A549 (cell line): Measurements from ENCODE around the gene C1R. TPM values are rescaled to one million over a fixed set of nuclear protein-coding genes. Genes with fewer than 3 reads are reported as not detected.

Experiments used
- ATAC-seq, 2 experiments: fragments of 200-7000 bp in 1 of 2; fragments of >200 bp in 1 of 2; cut with Nextera tagmentation in 1 of 2; cut with Tn5 transposase in 1 of 2; 3 replicates each; pipeline versions ENCODE4 v1.8.0 to v1.9.1; 2018 to 2020; ENCODE audit warnings: mild to moderate bottlenecking in 1 of 2, moderate library complexity in 1 of 2
- CTCF ChIA-PET: fragments of 300-600 bp; sonication (Branson Sonifier 250); formaldehyde crosslinking; extraction: SDS; loops from one replicate; lab custom pipeline; 2021; ENCODE audit warnings: antibody characterized with exemption, inconsistent platforms; lab: Yijun Ruan, JAX
- POLR2A ChIA-PET: fragments of 350-600 bp; formaldehyde crosslinking; extraction: SDS; loops from one replicate; lab custom pipeline; 2021; ENCODE audit warnings: antibody characterized with exemption, inconsistent platforms; lab: Yijun Ruan, JAX
- DNase-seq, 2 experiments: peaks; one replicate each; pipeline versions ENCODE4 v3.0.0 to v3.0.0-alpha.2; 2011 to 2016; ENCODE audit warnings: low read depth in 1 of 2, low spot score in 1 of 2
- FAIRE-seq: peaks from 2 replicates; lab custom pipeline; 2011; peaks lifted over from hg19 to GRCh38; lab: Jason Lieb, UNC
- H3K27ac ChIP-seq, 2 experiments: fragments of >200 bp; sonication (Bioruptor Twin); formaldehyde crosslinking; 3 replicates each; pipeline ENCODE4 v1.5.1; 2016 to 2017
- H3K4me1 ChIP-seq: fragments of >200 bp; sonication (Bioruptor Twin); formaldehyde crosslinking; 3 replicates; pipeline ENCODE4 v1.6.1; 2016
- H3K4me2 ChIP-seq: fragments of >200 bp; sonication (Bioruptor Twin); formaldehyde crosslinking; 3 replicates; pipeline ENCODE4 v1.6.1; 2016
- H3K4me3 ChIP-seq: fragments of >200 bp; sonication (Bioruptor Twin); formaldehyde crosslinking; 3 replicates; pipeline ENCODE4 v1.5.1; 2016
- H3K9me3 ChIP-seq: fragments of >200 bp; sonication (Bioruptor Twin); formaldehyde crosslinking; 3 replicates; pipeline ENCODE4 v1.6.1; 2016
- ATOH8 ChIP-seq: fragments of 250-450 bp; sonication (Bioruptor Pico); IDR thresholded peaks from 2 replicates; pipeline ENCODE4 v1.5.0; 2020; ENCODE audit warnings: low read depth, mild to moderate bottlenecking, moderate library complexity
- CBX8 ChIP-seq: fragments of 200-600 bp; sonication (generic); IDR thresholded peaks from 2 replicates; pipeline ENCODE4 v1.6.1; 2016
- CHD4 ChIP-seq: fragments of 200-600 bp; sonication (generic); IDR thresholded peaks from 2 replicates; pipeline ENCODE4 v1.6.1; 2016; ENCODE audit warnings: antibody characterized with exemption, mild to moderate bottlenecking, borderline replicate concordance
- EHMT2 ChIP-seq: fragments of 200-600 bp; sonication (generic); IDR thresholded peaks from 2 replicates; pipeline ENCODE4 v1.6.1; 2016; ENCODE audit warnings: antibody characterized with exemption, low read depth, mild to moderate bottlenecking, moderate library complexity
- ELK1 ChIP-seq: fragments of 150-350 bp; IDR thresholded peaks from 2 replicates; pipeline ENCODE4 v1.6.1; 2014; ENCODE audit warnings: low read depth, mild to moderate bottlenecking, low read length
- EP300 ChIP-seq, 2 experiments: fragments of >200 bp; sonication (Bioruptor Twin); formaldehyde crosslinking; IDR thresholded peaks; 2 replicates in 1 of 2; 3 replicates in 1 of 2; pipeline ENCODE4 v1.6.1; 2016 to 2017
- ESRRA ChIP-seq: fragments of 150-350 bp; IDR thresholded peaks from 2 replicates; pipeline ENCODE4 v1.6.1; 2014; ENCODE audit warnings: mild to moderate bottlenecking, low read length, borderline replicate concordance
- HDAC2 ChIP-seq: fragments of 200-600 bp; sonication (generic); IDR thresholded peaks from 2 replicates; pipeline ENCODE4 v1.6.1; 2016
- HES2 ChIP-seq: fragments of >200 bp; sonication (Bioruptor Twin); formaldehyde crosslinking; IDR thresholded peaks from 2 replicates; pipeline ENCODE4 v1.6.1; 2016
- HMGXB4 ChIP-seq: fragments of 250-450 bp; sonication (Bioruptor Pico); IDR thresholded peaks from 2 replicates; pipeline ENCODE4 v1.5.0; 2021; ENCODE audit warnings: mild to moderate bottlenecking, moderate library complexity, borderline replicate concordance
- HOXA7 ChIP-seq: fragments of 250-450 bp; sonication (Bioruptor Pico); IDR thresholded peaks from 2 replicates; pipeline ENCODE4 v1.5.0; 2020; ENCODE audit warnings: mild to moderate bottlenecking, moderate library complexity
- KDM5A ChIP-seq: fragments of 200-600 bp; sonication (generic); IDR thresholded peaks from 2 replicates; pipeline ENCODE4 v1.6.1; 2016; ENCODE audit warnings: antibody characterized with exemption, mild to moderate bottlenecking
- MAFK ChIP-seq: fragments of 450-650 bp; IDR thresholded peaks from 2 replicates; pipeline ENCODE4 v1.6.1; 2014; ENCODE audit not compliant: partially characterized antibody
- POLR2A ChIP-seq: IDR thresholded peaks from 2 replicates; pipeline ENCODE4 v1.6.1; 2012; ENCODE audit warnings: mild to moderate bottlenecking, low read length
- RARB ChIP-seq: fragments of 250-450 bp; sonication (Bioruptor Pico); IDR thresholded peaks from 2 replicates; pipeline ENCODE4 v1.8.0; 2021; ENCODE audit warnings: mild to moderate bottlenecking, moderate library complexity
- REST ChIP-seq: fragments of 200-600 bp; sonication (generic); IDR thresholded peaks from 2 replicates; pipeline ENCODE4 v1.6.1; 2016; ENCODE audit warnings: antibody characterized with exemption, mild to moderate bottlenecking, moderate library complexity
- RNF2 ChIP-seq: fragments of 200-600 bp; sonication (generic); IDR thresholded peaks from 2 replicates; pipeline ENCODE4 v1.6.1; 2016; ENCODE audit warnings: low read depth, mild to moderate bottlenecking, antibody characterized with exemption, moderate library complexity, borderline replicate concordance
- ZFP36 ChIP-seq: fragments of 450-650 bp; IDR thresholded peaks from 2 replicates; pipeline ENCODE4 v1.6.1; 2014; ENCODE audit warnings: borderline replicate concordance; ENCODE audit not compliant: partially characterized antibody
- ZNF302 ChIP-seq: fragments of 250-450 bp; sonication (Bioruptor Pico); IDR thresholded peaks from 2 replicates; pipeline ENCODE4 v1.9.0; 2021; ENCODE audit warnings: inconsistent platforms, mild to moderate bottlenecking, moderate library complexity
- WGBS: methylation state at CpG from one replicate; pipeline ENCODE4 v1.1.6; 2017; ENCODE audit errors: missing lambda C conversion rate; 5-methylcytosine and 5-hydroxymethylcytosine counted together
- polyA plus RNA-seq, 4 experiments: library from polyadenylated mRNA; depleted of rRNA in 3 of 4; stranded (reverse); fragments of >200 nt; fragmentation: RNase III in 1 of 4; extraction: RNeasy Plus Mini Kit Qiagen cat#74134 plus additional on column Dnase treatment in 1 of 4; gene quantifications; 2 replicates in 3 of 4; 3 replicates in 1 of 4; pipeline ENCODE4 v1.2.3, GENCODE V29; 2011 to 2017

Gene C1R
- polyA plus RNA-seq, 2 of the 4 experiments (the other 2 are of a cell fraction) = 31.4 to 36.0 TPM

GRCh38 chr12:7075518-7075917, 16.7 kb downstream of the C1R start:
- POLR2A ChIA-PET = interaction anchor here (1.3 kb wide), 1 partner anchor 98 kb away, joined by 3 read pairs; no protein-coding TSS in a partner anchor
- FAIRE-seq (no peak), DNase-seq (no peak), ATAC-seq (no peak)
- H3K9me3 ChIP-seq = no peaks in the 10 kb centered on the region
- H3K27ac ChIP-seq = peak overlapping the region; percentile 91; a peak in 3 of 6 replicates
- CTCF ChIA-PET = interaction anchor here (1.5 to 13.8 kb wide), 4 partner anchors 10 to 35 kb away, joined by 3 to 150 read pairs (median 79); partner anchors contain the start of genes C1R, C1RL and C1S
- WGBS = 98% methylated on average over 3 of the region's 3 CpGs
- no peak overlapping the region for H3K4me2 ChIP-seq
- H3K4me3 ChIP-seq = no peak overlapping the region
- peaks cover 24% of the 10 kb centered on the region for H3K4me1 ChIP-seq
- TF ChIP-seq MAFK = no peak
- no peak for TF ChIP-seq ZFP36
- TF ChIP-seq HDAC2 = no peak
- no peak for TF ChIP-seq CBX8
- TF ChIP-seq RARB = no peak
- no peak for TF ChIP-seq EP300 (IDR thresholded peaks at IDR 0.05)
- TF ChIP-seq HOXA7 (CRISPR knock-in tag) = no peak

GRCh38 chr12:7073946-7074345, 18.3 kb downstream of the C1R start:
- Histone ChIP-seq H3K9me3 (no peaks in the 10 kb centered on the region), H3K4me1 (peaks cover 11% of the 10 kb centered on the region), H3K4me2 (no peak overlapping the region), H3K27ac (no peak overlapping the region), H3K4me3 (no peak overlapping the region)
- no peak for FAIRE-seq
- ATAC-seq = no peak
- 19% methylated on average over 1 of the region's 1 CpG for WGBS
- ChIA-PET POLR2A (interaction anchor here (0.7 kb wide), 1 partner anchor 18 kb away, joined by 4 read pairs; no protein-coding TSS in a partner anchor), CTCF (interaction anchor here (0.6 to 13.8 kb wide), 5 partner anchors 9 to 634 kb away, joined by 3 to 150 read pairs (median 6); partner anchors contain the start of genes C1R, C1RL and C1S)
- TF ChIP-seq EHMT2 (no peak), ZNF302 (CRISPR knock-in tag) (no peak), RNF2 (no peak), POLR2A (no peak), CHD4 (no peak), REST (no peak), KDM5A (no peak), ATOH8 (no peak), CBX8 (no peak), ELK1 (no peak), EP300 (IDR thresholded peaks at IDR 0.05) (no peak), HMGXB4 (CRISPR knock-in tag) (no peak), HES2 (no peak), ESRRA (no peak)
- no peak for DNase-seq
